Caco-2 (cell line): Measurements from ENCODE around the gene NOTUM. TPM values are rescaled to one million over a fixed set of nuclear protein-coding genes. Genes with fewer than 3 reads are reported as not detected.
A peak's percentile ranks its signal among the peaks of the same experiment; 100 is the strongest.

Experiments used
- BruUV-seq: library from RNA; stranded (reverse); fragments of 400-500 nt; replicated peaks from 2 replicates; lab custom pipeline; 2021; lab: Mats Ljungman, UMichigan
- CTCF ChIA-PET: fragments of 300-600 bp; sonication (Branson Sonifier 250); formaldehyde crosslinking; loops from one replicate; lab custom pipeline; 2022; ENCODE audit warnings: antibody characterized with exemption; lab: Charles Lee
- POLR2A ChIA-PET: fragments of 300-600 bp; sonication (Branson Sonifier 250); formaldehyde crosslinking; loops from one replicate; lab custom pipeline; 2022; ENCODE audit warnings: antibody characterized with exemption; lab: Charles Lee
- DNase-seq, 2 experiments: peaks; one replicate each; pipeline versions ENCODE4 v3.0.0 to v3.0.0-alpha.2; 2020 to 2022
- H3K27me3 ChIP-seq: replicated peaks from 2 replicates; pipeline ENCODE4 v1.6.0; 2011; ENCODE audit warnings: low read length; ENCODE audit not compliant: control insufficient read depth, insufficient read depth
- H3K36me3 ChIP-seq: 2 replicates; pipeline ENCODE4 v1.5.1; 2011; ENCODE audit warnings: low read length; ENCODE audit not compliant: control insufficient read depth, insufficient read depth
- H3K4me1 ChIP-seq: fragments of 250-450 bp; sonication (Bioruptor Pico); 2 replicates; pipeline ENCODE4 v1.5.1; 2020; ENCODE audit warnings: mild to moderate bottlenecking
- H3K4me3 ChIP-seq: 2 replicates; pipeline ENCODE4 v1.5.1; 2011; ENCODE audit warnings: low read depth, mild to moderate bottlenecking, control low read depth, low read length
- H3K9me3 ChIP-seq: fragments of 250-450 bp; sonication (Bioruptor Pico); 2 replicates; pipeline ENCODE4 v1.5.1; 2020; ENCODE audit warnings: mild to moderate bottlenecking, moderate library complexity
- H3K27ac Mint-ChIP-seq: one replicate; pipeline ENCODE4 v1.8.0; 2022; ENCODE audit warnings: mixed read lengths; ENCODE audit not compliant: unreplicated experiment
- H3K27me3 Mint-ChIP-seq: one replicate; pipeline ENCODE4 v1.8.0; 2022; ENCODE audit warnings: mixed read lengths; ENCODE audit not compliant: insufficient read depth, unreplicated experiment
- H3K36me3 Mint-ChIP-seq: one replicate; pipeline ENCODE4 v1.8.0; 2022; ENCODE audit warnings: mild to moderate bottlenecking, mixed read lengths; ENCODE audit not compliant: insufficient read depth, unreplicated experiment
- H3K4me1 Mint-ChIP-seq: one replicate; pipeline ENCODE4 v1.8.0; 2022; ENCODE audit warnings: low read depth, mixed read lengths; ENCODE audit not compliant: unreplicated experiment
- H3K4me3 Mint-ChIP-seq: one replicate; pipeline ENCODE4 v1.8.0; 2022; ENCODE audit warnings: mild to moderate bottlenecking, moderate library complexity, mixed read lengths; ENCODE audit not compliant: unreplicated experiment
- H3K9me3 Mint-ChIP-seq: one replicate; pipeline ENCODE4 v1.8.0; 2022; ENCODE audit warnings: mixed read lengths; ENCODE audit not compliant: unreplicated experiment
- CTCF ChIP-seq, 2 experiments: fragments of 200-600 bp in 1 of 2; IDR thresholded peaks; 1 replicate in 1 of 2; 2 replicates in 1 of 2; pipeline versions ENCODE4 v1.5.1 to v1.8.0; 2011 to 2022; ENCODE audit warnings: antibody characterized with exemption in 1 of 2, control low read depth in 1 of 2, inconsistent platforms in 1 of 2, low read depth in 1 of 2, low read length in 1 of 2, mild to moderate bottlenecking in 1 of 2, moderate library complexity in 1 of 2; ENCODE audit not compliant: insufficient read depth in 1 of 2, severe bottlenecking in 1 of 2, unreplicated experiment in 1 of 2
- intact Hi-C: fragments of 100-400 bp; cut with micrococcal nuclease; formaldehyde crosslinking; loops from one replicate; pipeline ENCODE4 v1.10.0; 2022; ENCODE audit not compliant: unreplicated experiment
- total RNA-seq: library from RNA; stranded (reverse); gene quantifications from 2 replicates; pipeline ENCODE4 v1.2.3, GENCODE V29; 2022

The NOTUM gene
- total RNA-seq, 1 experiment from 2014 or later: 11.1 TPM

DNA sequence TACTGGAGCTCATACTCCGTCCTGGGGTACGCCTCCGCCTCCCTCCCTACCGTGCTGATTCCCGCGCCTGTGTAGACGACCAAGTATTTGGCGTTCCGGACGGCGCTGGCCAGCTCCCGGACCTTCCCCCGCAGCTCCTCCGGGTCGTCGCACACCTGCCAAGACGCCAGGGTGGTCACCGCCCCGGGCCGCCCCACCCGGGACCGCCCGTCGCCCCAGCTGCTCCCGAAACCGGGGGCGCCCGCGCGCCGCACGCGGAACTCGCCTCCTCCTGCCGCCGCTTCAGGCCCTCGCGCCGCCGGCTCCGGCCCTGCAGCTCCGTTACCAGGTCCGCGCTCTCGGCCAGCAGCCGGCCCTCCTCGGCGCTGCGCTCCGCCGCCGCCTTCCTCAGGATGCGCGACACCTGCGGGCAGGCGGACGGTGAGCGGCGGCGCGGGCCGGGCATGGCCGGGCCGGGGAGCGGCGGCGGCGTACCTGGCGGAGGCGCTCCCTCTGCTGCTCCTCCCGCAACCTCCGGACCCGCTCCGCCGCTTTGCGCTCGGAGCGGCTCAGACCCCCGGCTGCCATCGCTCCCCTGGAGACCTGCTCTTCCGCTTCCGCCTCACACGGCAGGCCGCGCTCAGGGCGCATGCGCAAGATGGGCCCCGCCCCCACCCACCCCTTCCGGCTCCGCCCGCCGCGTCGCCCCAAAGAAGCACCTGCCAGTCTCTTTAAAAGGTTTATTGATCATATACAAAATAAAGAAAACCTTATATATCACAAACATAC, 43.2 kb downstream of the NOTUM start, which contains the start of gene SIRT7:
TSS of gene SIRT7 (minus strand) at position 612 of the 768 bp plus-strand sequence. CDS start at position 567, 45 bp downstream.
- CTCF ChIA-PET: interaction anchor here (0.5 to 1.5 kb wide), 3 partner anchors 42 to 288 kb away, joined by 3 to 5 read pairs (median 5); no protein-coding TSS in a partner anchor
- peaks cover 11% of the 10 kb centered on the region for H3K4me1 ChIP-seq
- Mint-ChIP-seq H3K27ac (peak within 1 kb of the TSS; percentile 90), H3K27me3 (no peaks in the 10 kb centered on the region), H3K4me1 (peaks cover 28% of the 10 kb centered on the region), H3K36me3 (peaks cover 95% of the 10 kb centered on the region), H3K9me3 (no peaks in the 10 kb centered on the region), H3K4me3 (peak within 1 kb of the TSS; percentile 93)
- no peak for TF ChIP-seq CTCF (IDR thresholded peaks at IDR 0.05; ENCODE audit: insufficient read depth in 1 of 2, low read depth in 1 of 2, low read length in 1 of 2, severe bottlenecking in 1 of 2, unreplicated experiment in 1 of 2)
- peak within 1 kb of the TSS; percentile 86 for H3K4me3 ChIP-seq
- no TSS peak for BruUV-seq
- POLR2A ChIA-PET: interaction anchor here (0.6 to 1.3 kb wide), 3 partner anchors 9 to 162 kb away, joined by 3 to 11 read pairs (median 4); partner anchors contain the start of gene MAFG
- peak; percentile 77 to 84 for DNase-seq
- peaks cover 14% of the 10 kb centered on the region for H3K36me3 ChIP-seq
- intact Hi-C loops: loop anchor here (1.0 kb wide), 1 partner anchor 9 kb away; no protein-coding TSS in a partner anchor
- H3K9me3 ChIP-seq: no peaks in the 10 kb centered on the region
- H3K27me3 ChIP-seq: no peaks in the 10 kb centered on the region

- H3K36me3 Mint-ChIP-seq: peaks cover 95% of the 10 kb centered on the region
- H3K27ac Mint-ChIP-seq: peak overlapping the region; percentile 90
- ChIA-PET CTCF (interaction anchor here (0.6 to 1.5 kb wide), 8 partner anchors 11 to 1792 kb away, joined by 3 to 5 read pairs (median 4); no protein-coding TSS in a partner anchor), POLR2A (interaction anchor here (0.6 to 1.1 kb wide), 5 partner anchors 10 to 79 kb away, joined by 3 to 9 read pairs (median 5); no protein-coding TSS in a partner anchor)
- no peaks in the 10 kb centered on the region for H3K9me3 Mint-ChIP-seq
- H3K27me3 ChIP-seq: no peaks in the 10 kb centered on the region
- intact Hi-C loops: no loop called here
- BruUV-seq: no TSS peak
- H3K9me3 ChIP-seq: no peaks in the 10 kb centered on the region
- H3K4me1 Mint-ChIP-seq: peaks cover 36% of the 10 kb centered on the region
- H3K4me3 ChIP-seq: peak overlapping the region; percentile 86
- no peak for TF ChIP-seq CTCF (IDR thresholded peaks at IDR 0.05; ENCODE audit: insufficient read depth in 1 of 2, low read depth in 1 of 2, low read length in 1 of 2, severe bottlenecking in 1 of 2, unreplicated experiment in 1 of 2)
- no peaks in the 10 kb centered on the region for H3K27me3 Mint-ChIP-seq
- peaks cover 15% of the 10 kb centered on the region for H3K36me3 ChIP-seq
- peaks cover 14% of the 10 kb centered on the region for H3K4me1 ChIP-seq
- no peak for DNase-seq
- peak overlapping the region; percentile 93 for H3K4me3 Mint-ChIP-seq
These were observed 44.6 kb downstream of the NOTUM start for GRCh38 chr17:81916234-81917001.

DNA sequence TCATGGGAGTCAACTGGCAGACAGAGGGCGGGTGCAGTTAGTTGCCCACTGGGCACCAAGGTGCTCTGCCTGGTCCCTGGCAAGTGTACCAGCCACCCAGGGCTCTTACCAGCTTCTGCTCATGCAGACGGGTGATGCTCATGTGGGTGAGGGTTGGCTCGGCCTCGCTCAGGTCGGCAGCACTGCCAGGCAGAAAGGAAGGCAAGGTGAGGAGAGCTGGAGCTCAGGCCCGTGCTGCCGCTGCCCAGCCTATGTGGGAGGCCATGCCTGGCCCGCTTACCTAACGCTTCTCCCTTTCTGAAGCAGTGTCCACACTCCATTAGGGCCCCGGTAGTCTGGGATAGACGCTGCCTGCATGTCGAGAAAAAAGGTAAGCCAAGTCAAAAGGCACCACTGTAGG, 45.7 kb downstream of the NOTUM start:
- peaks cover 94% of the 10 kb centered on the region for H3K36me3 Mint-ChIP-seq
- H3K27me3 Mint-ChIP-seq: no peaks in the 10 kb centered on the region
- DNase-seq: no peak
- no TSS peak for BruUV-seq
- CTCF ChIA-PET: no interaction called here
- H3K27me3 ChIP-seq: no peaks in the 10 kb centered on the region
- peaks cover 36% of the 10 kb centered on the region for H3K4me1 Mint-ChIP-seq
- H3K4me1 ChIP-seq: peaks cover 14% of the 10 kb centered on the region
- no peaks in the 10 kb centered on the region for H3K9me3 ChIP-seq
- POLR2A ChIA-PET: interaction anchor here (0.6 kb wide), 1 partner anchor 82 kb away, joined by 3 read pairs; the partner anchor contains the start of gene MCRIP1
- intact Hi-C loops: no loop called here
- no peak for TF ChIP-seq CTCF (IDR thresholded peaks at IDR 0.05; ENCODE audit: insufficient read depth in 1 of 2, low read depth in 1 of 2, low read length in 1 of 2, severe bottlenecking in 1 of 2, unreplicated experiment in 1 of 2)
- no peak overlapping the region for H3K27ac Mint-ChIP-seq
- peaks cover 14% of the 10 kb centered on the region for H3K36me3 ChIP-seq
- no peaks in the 10 kb centered on the region for H3K9me3 Mint-ChIP-seq
- H3K4me3 ChIP-seq: no peak overlapping the region
- H3K4me3 Mint-ChIP-seq: no peak overlapping the region
